Endodermal cell (in vitro differentiated cells): ENCODE data around the gene ELMO1. TPM values are rescaled to one million over a fixed set of nuclear protein-coding genes. Genes with fewer than 3 reads are reported as not detected.

Source experiments
- DNase-seq: peaks from one replicate; pipeline ENCODE4 v3.0.0-alpha.2; 2017
- H3K27ac ChIP-seq: 2 replicates; pipeline ENCODE4 v1.5.1; 2013; ENCODE audit warnings: mild to moderate bottlenecking, low read depth, low read length, moderate library complexity
- H3K27me3 ChIP-seq: 2 replicates; pipeline ENCODE4 v1.6.1; 2013; ENCODE audit warnings: mild to moderate bottlenecking, low read length, moderate library complexity; ENCODE audit not compliant: insufficient read depth, control insufficient read depth, poor library complexity, severe bottlenecking
- H3K36me3 ChIP-seq: 2 replicates; pipeline ENCODE4 v1.7.0; 2013; ENCODE audit warnings: mild to moderate bottlenecking, low read length, moderate library complexity; ENCODE audit not compliant: control insufficient read depth, insufficient read depth
- H3K4me1 ChIP-seq: one replicate; pipeline ENCODE4 v1.7.0; 2013; ENCODE audit warnings: low read length; ENCODE audit not compliant: control insufficient read depth, insufficient read depth
- H3K4me3 ChIP-seq: 2 replicates; pipeline ENCODE4 v1.5.1; 2013; ENCODE audit warnings: mild to moderate bottlenecking, low read length, moderate library complexity
- H3K9ac ChIP-seq: 2 replicates; pipeline ENCODE4 v1.6.1; 2013; ENCODE audit warnings: mild to moderate bottlenecking, low read length, moderate library complexity; ENCODE audit not compliant: poor library complexity, severe bottlenecking; ENCODE audit errors: extremely low read depth
- H3K9me3 ChIP-seq: 2 replicates; pipeline ENCODE4 v1.6.1; 2013; ENCODE audit warnings: mild to moderate bottlenecking, low read length, moderate library complexity; ENCODE audit not compliant: control insufficient read depth
- H3K27ac Mint-ChIP-seq: 2 replicates; pipeline ENCODE4 v1.8.0; 2020; ENCODE audit warnings: mixed read lengths
- H3K27me3 Mint-ChIP-seq: 2 replicates; pipeline ENCODE4 v1.8.0; 2021; ENCODE audit warnings: mild to moderate bottlenecking, mixed read lengths; ENCODE audit not compliant: insufficient read depth
- H3K36me3 Mint-ChIP-seq: 2 replicates; pipeline ENCODE4 v1.8.0; 2020; ENCODE audit warnings: low read depth, mixed read lengths
- H3K4me1 Mint-ChIP-seq: 2 replicates; pipeline ENCODE4 v1.8.0; 2020; ENCODE audit warnings: mixed read lengths
- H3K4me3 Mint-ChIP-seq: 2 replicates; pipeline ENCODE4 v1.8.0; 2020; ENCODE audit warnings: mild to moderate bottlenecking, moderate library complexity, mixed read lengths
- H3K9me3 Mint-ChIP-seq: 2 replicates; pipeline ENCODE4 v1.8.0; 2020; ENCODE audit warnings: mild to moderate bottlenecking, mixed read lengths
- CTCF ChIP-seq: fragments of 200-600 bp; sonication (generic); conservative IDR thresholded peaks from 2 replicates; pipeline ENCODE4 v1.5.0; 2021; ENCODE audit warnings: antibody characterized with exemption, mild to moderate bottlenecking
- WGBS, 2 experiments: methylation state at CpG; one replicate each; pipeline versions ENCODE4 v1.1.5 to v1.1.7; 2013; ENCODE audit warnings: missing lambda C conversion rate in 2 of 2, mixed read lengths in 1 of 2; ENCODE audit not compliant: insufficient coverage in 1 of 2, insufficient read length in 1 of 2; 5-methylcytosine and 5-hydroxymethylcytosine counted together
- total RNA-seq, 2 donors: library from RNA; stranded (reverse); fragmentation: NEBNext Ultra II Directional in 1 of 2; extraction: Animal tissue kit (Norgen Biotek cat#: 25700) in 1 of 2; gene quantifications; 2 replicates in 1 of 2; 3 replicates in 1 of 2; pipeline ENCODE4 v1.2.1, GENCODE V29; 2021

Gene ELMO1
- total RNA-seq, 2 donors from 2014 or later, result 120 to 131 TPM

GRCh38 chr7:37251222-37251621 is 197.4 kb downstream of the ELMO1 start:
- no peak overlapping the region for H3K4me3 Mint-ChIP-seq
- peaks cover 32% of the 10 kb centered on the region for H3K4me1 Mint-ChIP-seq
- Histone ChIP-seq H3K4me3 (no peak overlapping the region), H3K9me3 (peaks cover 17% of the 10 kb centered on the region), H3K36me3 (peaks cover 25% of the 10 kb centered on the region), H3K4me1 (peaks cover 6% of the 10 kb centered on the region), H3K27ac (no peak overlapping the region), H3K27me3 (no peaks in the 10 kb centered on the region), H3K9ac (no peak overlapping the region)
- peaks cover 44% of the 10 kb centered on the region for H3K36me3 Mint-ChIP-seq
- H3K27ac Mint-ChIP-seq, result no peak overlapping the region
- no peak for DNase-seq
- no peaks in the 10 kb centered on the region for H3K27me3 Mint-ChIP-seq
- no peak for TF ChIP-seq CTCF
- H3K9me3 Mint-ChIP-seq, result peaks cover 10% of the 10 kb centered on the region

GRCh38 chr7:37249240-37249639 is 199.4 kb downstream of the ELMO1 start:
- peaks cover 6% of the 10 kb centered on the region for H3K4me1 ChIP-seq
- Mint-ChIP-seq H3K27ac (peak overlapping the region; percentile 94), H3K4me1 (peaks cover 27% of the 10 kb centered on the region), H3K9me3 (peaks cover 10% of the 10 kb centered on the region), H3K4me3 (no peak overlapping the region), H3K36me3 (peaks cover 36% of the 10 kb centered on the region), H3K27me3 (no peaks in the 10 kb centered on the region)
- H3K4me3 ChIP-seq, result no peak overlapping the region
- peaks cover 15% of the 10 kb centered on the region for H3K36me3 ChIP-seq
- no peak overlapping the region for H3K9ac ChIP-seq
- H3K27ac ChIP-seq, result peak overlapping the region; percentile 99
- TF ChIP-seq CTCF, result no peak
- H3K9me3 ChIP-seq, result peaks cover 12% of the 10 kb centered on the region
- H3K27me3 ChIP-seq, result no peaks in the 10 kb centered on the region
- no peak for DNase-seq
- whole genome bisulfite sequencing, 2 experiments, result 100% methylated on average over 1 of the region's 1 CpG; no CpG with 5 or more reads in 1 of the 2 experiments

GRCh38 chr7:37248396-37248861 is 200.2 kb downstream of the ELMO1 start:
- Histone ChIP-seq H3K9me3 (peaks cover 4% of the 10 kb centered on the region), H3K27ac (peak overlapping the region; percentile 99), H3K27me3 (no peaks in the 10 kb centered on the region), H3K4me1 (peaks cover 6% of the 10 kb centered on the region), H3K9ac (no peak overlapping the region), H3K4me3 (no peak overlapping the region), H3K36me3 (peaks cover 15% of the 10 kb centered on the region)
- Mint-ChIP-seq H3K9me3 (peaks cover 7% of the 10 kb centered on the region), H3K27ac (peak overlapping the region; percentile 94), H3K4me3 (no peak overlapping the region), H3K36me3 (peaks cover 33% of the 10 kb centered on the region), H3K27me3 (no peaks in the 10 kb centered on the region), H3K4me1 (peaks cover 27% of the 10 kb centered on the region)
- no peak for TF ChIP-seq CTCF
- DNase-seq, result peak; percentile 94
- 0 to 17% methylated on average over 1 to 3 of the region's 3 CpGs for WGBS, 2 experiments
